Stimulated activated CD4-positive, alpha-beta T cell treated with anti-CD3 and anti-CD28 coated beads, Interleukin-15, amount 100 ng/mL, for 1 hour (primary cell): ENCODE measurements around the gene NAA30.

Experiments used
- DNase-seq, 2 donors: peaks; one replicate each; pipeline ENCODE4 v3.0.0-alpha.2; 2020; ENCODE audit warnings: low read depth in 1 of 2, low spot score in 1 of 2

The NAA30 gene

GRCh38 chr14:57392830-57393229 lies 2.4 kb downstream of the NAA30 start:
- DNase-seq = no peak

- DNase-seq = no peak
Observed at GRCh38 chr14:57400556-57401494, 10.4 kb downstream of the NAA30 start.

- no peak for DNase-seq
Observed at GRCh38 chr14:57401501-57401900, 11.1 kb downstream of the NAA30 start.

GRCh38 chr14:57402173-57402852 lies 11.9 kb downstream of the NAA30 start:
- DNase-seq = no peak

GRCh38 chr14:57403521-57403864 lies 13.1 kb downstream of the NAA30 start:
- DNase-seq = no peak

GRCh38 chr14:57405562-57405961 lies 15.2 kb downstream of the NAA30 start:
- DNase-seq = no peak

- no peak for DNase-seq
Observed at GRCh38 chr14:57408037-57408436, 17.7 kb downstream of the NAA30 start.

- no peak for DNase-seq
Observed at GRCh38 chr14:57408634-57409033, 18.2 kb downstream of the NAA30 start.

- DNase-seq = no peak
Observed at GRCh38 chr14:57412341-57412740, 22.0 kb downstream of the NAA30 start.

GRCh38 chr14:57413849-57414248 lies 23.5 kb downstream of the NAA30 start:
- no peak for DNase-seq

- DNase-seq = no peak
Observed at GRCh38 chr14:57417228-57417627, 26.8 kb downstream of the NAA30 start.

- DNase-seq = no peak
Observed at GRCh38 chr14:57418999-57419398, 28.6 kb downstream of the NAA30 start.

GRCh38 chr14:57420033-57420432 lies 29.6 kb downstream of the NAA30 start:
- no peak for DNase-seq

GRCh38 chr14:57420986-57421385 lies 30.6 kb downstream of the NAA30 start:
- DNase-seq = no peak

GRCh38 chr14:57435923-57436322 lies 45.5 kb downstream of the NAA30 start:
- no peak for DNase-seq

- DNase-seq = no peak
Observed at GRCh38 chr14:57461777-57462320, 71.5 kb downstream of the NAA30 start.

GRCh38 chr14:57462551-57462950 lies 72.2 kb downstream of the NAA30 start:
- no peak for DNase-seq

GRCh38 chr14:57464008-57464730 lies 73.8 kb downstream of the NAA30 start:
- no peak for DNase-seq
